B cell (primary cell): ENCODE results near the gene CLOCK.

Experiments used
- CTCF ChIP-seq: fragments of 200-600 bp; IDR thresholded peaks from one replicate; pipeline ENCODE4 v1.8.0; 2022; ENCODE audit warnings: antibody characterized with exemption, mild to moderate bottlenecking
- EZH2 ChIP-seq: IDR thresholded peaks from 2 replicates; pipeline ENCODE4 v1.6.1; 2012; ENCODE audit warnings: borderline replicate concordance, low read depth, mild to moderate bottlenecking, moderate library complexity, low read length; ENCODE audit not compliant: insufficient read depth, poor library complexity, severe bottlenecking

- no peak for TF ChIP-seq CTCF
- TF ChIP-seq EZH2 = no peak
Observed at GRCh38 chr4:55458164-55458563, 88.5 kb downstream of the CLOCK start.
